Suprapubic skin (tissue), 3 donors: ENCODE measurements around the gene CYB5A.

ENCODE experiments used
- CTCF ChIP-seq, 2 donors: fragments of 200-600 bp in 1 of 2; fragments of 450-650 bp in 1 of 2; sonication (generic) in 1 of 2; IDR thresholded peaks; one replicate each; pipeline ENCODE4 v1.5.1; 2016 to 2019; ENCODE audit warnings: antibody characterized with exemption in 2 of 2, mild to moderate bottlenecking in 1 of 2, moderate library complexity in 1 of 2
- EP300 ChIP-seq: sonication (generic); formaldehyde crosslinking; IDR thresholded peaks from one replicate; pipeline ENCODE4 v1.6.1; 2017; ENCODE audit warnings: antibody characterized with exemption
- POLR2A ChIP-seq, 2 donors: fragments of 450-650 bp; IDR thresholded peaks; one replicate each; pipeline ENCODE4 v1.6.1; 2017; ENCODE audit warnings: antibody characterized with exemption in 2 of 2, mild to moderate bottlenecking in 2 of 2, moderate library complexity in 2 of 2

- TF ChIP-seq EP300: no peak
- no peak for TF ChIP-seq POLR2A (IDR thresholded peaks at IDR 0.05)
- TF ChIP-seq CTCF (IDR thresholded peaks at IDR 0.05): no peak
These were observed 36.4 kb upstream of the CYB5A start for GRCh38 chr18:74328206-74328605.
